GM19438 (cell line): ENCODE measurements around the gene SLC44A5.
"Not testable (repeated sequence)": the region's sequence is repeated elsewhere in the genome, so short reads cannot be mapped to it uniquely, and the experiment has no call there.

Experiments used
- ATAC-seq: cut with Tn5 transposase; IDR thresholded peaks from one replicate; pipeline ENCODE4 v1.9.1; 2021; ENCODE audit warnings: low read depth; ENCODE audit not compliant: unreplicated experiment

Gene SLC44A5

DNA sequence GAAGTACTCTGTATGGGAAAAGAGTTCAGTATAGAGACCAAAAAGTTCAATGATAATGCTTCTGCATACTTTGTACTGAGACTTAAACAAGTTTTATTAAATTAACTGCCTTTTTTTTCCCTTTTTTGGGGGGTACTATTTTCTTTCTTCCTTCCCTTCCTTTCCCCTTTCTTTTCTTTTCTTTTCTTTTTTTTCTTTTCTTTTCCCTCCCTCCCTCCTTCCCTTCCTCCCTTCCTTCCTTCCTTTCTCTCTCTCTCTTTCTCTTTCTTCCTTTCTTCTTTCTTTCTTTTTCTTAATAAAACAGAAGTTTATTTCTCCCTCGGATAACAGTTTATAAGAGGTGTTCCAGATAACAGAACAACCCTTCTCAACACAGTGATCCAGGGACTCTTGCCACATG is 399.3 kb downstream of the SLC44A5 start:
- no peak for ATAC-seq

DNA sequence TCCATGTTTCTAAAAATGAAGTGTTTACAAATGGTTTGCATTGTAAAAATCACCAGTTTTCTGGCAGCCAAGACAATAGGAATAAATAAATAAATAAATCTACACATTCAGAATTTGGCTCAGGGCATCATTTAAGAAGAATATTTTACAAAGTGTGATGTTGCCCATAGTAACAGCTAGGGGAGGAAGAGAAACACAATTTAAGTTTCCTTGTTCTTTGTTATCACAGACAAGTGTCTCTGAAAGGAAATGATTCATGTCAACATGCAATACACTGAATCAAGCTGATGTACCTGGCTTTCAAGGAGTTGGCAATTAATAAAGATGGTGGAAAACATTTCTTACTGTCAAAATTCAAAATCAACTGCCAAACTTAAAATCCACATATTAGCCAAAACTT is 402.1 kb downstream of the SLC44A5 start:
- ATAC-seq = no peak

DNA sequence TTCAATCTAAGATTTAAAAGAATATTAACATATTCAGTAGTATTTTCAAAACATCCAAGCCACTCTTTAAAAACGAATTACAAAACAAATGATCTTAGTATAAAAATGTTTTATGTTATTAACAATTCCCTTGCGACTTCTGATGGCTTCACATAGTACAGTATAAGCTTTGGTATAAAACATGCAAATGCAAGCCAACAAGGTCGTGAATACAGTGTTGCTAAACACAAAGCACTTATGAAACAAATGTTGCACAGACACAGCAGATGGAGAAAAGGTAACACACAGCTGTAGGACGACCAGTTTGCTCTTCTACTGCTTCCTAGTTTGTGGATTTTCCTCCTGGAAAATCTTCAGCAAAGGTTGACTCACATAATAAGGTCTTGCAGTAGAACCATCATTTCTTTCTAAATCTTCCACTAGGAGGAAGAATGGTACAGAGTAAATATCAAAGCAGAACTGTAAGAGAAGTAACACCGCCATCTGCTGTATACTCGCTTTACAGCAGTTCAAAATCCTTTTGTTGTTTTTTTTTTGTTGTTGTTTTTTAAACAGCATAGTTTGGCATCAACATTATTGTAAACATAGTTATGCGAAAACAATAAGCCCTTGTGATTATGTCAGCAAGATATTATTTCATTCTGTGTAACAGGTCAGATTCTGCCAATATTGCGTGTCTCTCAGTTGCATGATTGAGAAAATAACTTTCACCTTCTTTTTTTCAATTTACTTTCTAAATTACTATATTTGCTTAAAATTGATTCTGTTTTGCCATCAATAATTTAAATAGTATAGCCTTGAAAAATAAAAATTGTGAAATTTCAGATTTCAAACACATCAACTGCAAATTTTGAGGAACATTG is 407.3 kb downstream of the SLC44A5 start:
- ATAC-seq = no peak

DNA sequence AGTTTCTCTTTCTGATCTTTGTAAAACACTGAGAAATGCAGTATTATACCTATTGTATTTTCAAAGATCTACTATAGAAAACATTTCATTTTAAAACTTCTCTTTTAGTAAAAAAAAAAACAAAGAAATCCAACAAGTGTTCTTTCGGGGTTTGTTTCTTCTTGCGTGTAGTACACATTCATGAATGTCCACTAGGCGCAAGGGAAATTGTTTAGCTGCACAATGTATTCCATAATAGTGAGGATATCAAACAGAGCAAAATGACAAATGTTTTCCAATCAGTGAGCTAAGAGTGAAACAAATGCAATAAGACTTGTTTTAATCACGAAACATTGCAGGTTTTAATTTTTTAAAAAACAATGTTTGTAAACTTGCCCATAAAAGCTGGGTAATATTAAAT is 408.2 kb downstream of the SLC44A5 start:
- no peak for ATAC-seq

DNA sequence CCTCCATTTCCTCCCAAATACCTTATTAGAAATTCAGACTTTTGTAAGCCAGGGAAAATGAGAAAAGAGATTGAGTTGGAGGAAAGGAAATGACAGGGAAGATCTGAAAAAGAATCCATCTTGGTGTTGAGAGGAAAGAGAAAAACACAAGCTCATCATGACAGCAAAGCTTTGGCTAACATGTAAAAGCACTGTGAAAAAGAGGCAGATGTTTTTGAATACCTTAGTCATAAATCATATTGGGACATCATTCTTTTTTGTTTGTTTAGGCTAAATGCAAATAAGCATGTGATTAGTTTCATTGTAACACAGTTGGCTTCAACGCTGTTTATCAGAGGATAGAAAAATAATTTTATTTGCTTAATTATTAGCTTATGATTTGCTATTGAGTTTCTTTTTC is 412.2 kb downstream of the SLC44A5 start:
- no peak for ATAC-seq

DNA sequence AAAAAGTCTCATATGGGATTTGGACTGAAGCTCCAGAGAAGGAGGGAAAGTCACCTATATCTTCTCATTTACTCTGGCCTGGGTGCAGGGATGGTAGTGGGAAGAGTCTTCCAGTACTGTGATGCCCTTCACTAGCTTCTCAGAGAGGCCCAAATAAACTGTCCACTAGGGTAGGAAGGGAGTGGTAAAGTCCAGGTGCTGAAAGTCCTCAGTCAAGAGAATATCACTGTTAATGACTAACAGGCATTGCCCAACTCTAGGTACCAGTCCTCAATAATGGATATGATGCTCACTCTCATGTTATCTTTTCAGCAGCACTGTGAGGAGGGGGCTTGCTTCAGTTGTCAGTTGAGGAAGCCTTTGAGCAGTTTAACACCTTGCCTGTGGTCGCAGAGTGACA is 412.8 kb downstream of the SLC44A5 start:
- ATAC-seq = no peak

DNA sequence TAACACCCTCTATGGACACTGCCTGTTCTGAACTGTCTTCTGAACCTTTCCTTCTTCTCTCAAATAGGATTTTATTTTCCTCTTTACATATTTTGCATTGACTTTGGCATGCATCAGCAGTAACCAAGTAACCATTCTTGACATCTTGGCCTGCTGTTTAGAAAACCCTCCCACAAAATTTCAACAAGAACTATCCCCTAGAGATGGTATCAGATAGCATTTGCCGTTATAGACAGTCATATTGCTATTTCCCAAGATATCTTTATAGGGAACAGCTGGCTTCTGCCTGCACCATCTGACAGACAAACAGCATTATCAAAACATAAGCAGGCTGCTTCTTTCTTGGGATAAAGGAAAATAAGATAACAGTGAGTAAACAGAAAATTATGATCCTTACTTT is 422.0 kb downstream of the SLC44A5 start:
- ATAC-seq = no peak

DNA sequence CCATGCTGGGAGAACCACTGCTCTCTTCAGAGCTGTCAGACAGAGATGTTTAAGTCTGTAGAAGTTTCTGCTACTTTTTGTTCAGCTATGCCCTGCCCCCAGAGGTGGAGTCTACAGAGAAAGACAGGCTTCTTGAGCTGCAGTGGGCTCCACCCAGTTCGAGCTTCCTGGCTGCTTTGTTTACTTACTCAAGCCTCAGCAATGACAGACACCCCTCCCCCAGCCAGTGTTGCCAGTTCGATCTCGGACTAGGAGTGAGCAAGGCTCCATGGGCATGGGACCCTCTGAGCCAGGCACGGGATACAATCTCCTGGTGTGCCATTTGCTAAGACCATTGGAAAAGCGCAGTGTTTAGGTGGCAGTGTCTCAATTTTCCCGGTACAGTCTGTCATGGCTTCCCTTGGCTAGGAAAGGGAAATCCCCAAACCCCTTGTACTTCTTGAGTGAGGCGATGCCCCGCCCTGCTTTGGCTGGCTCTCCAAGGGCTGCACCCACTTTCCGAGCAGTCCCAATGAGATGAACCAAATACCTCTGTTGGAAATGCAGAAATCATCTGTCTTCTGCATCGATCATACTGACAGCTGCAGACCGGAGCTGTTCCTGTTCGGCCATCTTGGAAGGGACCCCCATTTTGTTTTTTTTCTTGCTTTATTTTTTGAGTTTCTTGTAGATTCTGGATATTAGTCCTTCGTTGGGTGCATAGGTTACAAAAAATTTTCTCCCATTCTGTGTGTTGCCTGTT is 429.5 kb downstream of the SLC44A5 start:
- ATAC-seq = not testable (repeated sequence)

DNA sequence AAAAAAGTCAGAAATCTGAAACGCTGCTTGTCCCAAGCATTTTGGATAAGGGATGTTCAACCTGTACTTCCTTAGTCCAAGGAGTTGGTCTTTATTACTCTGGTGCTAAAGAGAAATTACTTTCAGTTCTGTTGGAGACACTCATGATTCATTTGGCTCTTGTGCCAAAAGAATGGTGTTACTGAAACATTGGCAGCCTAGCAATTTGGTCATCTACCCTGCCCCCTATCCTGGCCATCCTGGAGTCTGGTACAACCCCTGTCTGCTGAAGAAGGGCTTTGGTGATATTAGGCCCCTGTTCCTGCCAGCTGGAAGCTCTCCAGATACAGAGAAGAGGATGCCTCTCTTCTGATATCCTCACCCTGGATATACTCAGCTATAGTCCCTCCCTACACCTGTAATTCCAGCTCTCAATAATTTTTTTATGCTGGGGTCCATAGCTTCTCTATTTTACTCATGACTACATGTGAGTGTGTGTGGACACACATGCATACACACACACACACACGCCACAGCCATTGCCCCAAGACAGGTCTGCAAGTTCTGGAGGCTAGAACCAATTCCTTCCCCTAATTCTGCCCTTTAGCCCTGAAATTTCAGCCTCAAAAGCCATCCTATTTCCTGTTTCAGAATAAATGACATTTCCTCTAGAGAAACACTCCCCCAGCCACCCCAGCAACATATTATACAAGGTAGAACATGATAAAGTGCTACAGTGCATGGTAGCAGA is 436.7 kb downstream of the SLC44A5 start:
- ATAC-seq = no peak

GRCh38 chr1:75172556-75172955 is 438.4 kb downstream of the SLC44A5 start:
- ATAC-seq = no peak

DNA sequence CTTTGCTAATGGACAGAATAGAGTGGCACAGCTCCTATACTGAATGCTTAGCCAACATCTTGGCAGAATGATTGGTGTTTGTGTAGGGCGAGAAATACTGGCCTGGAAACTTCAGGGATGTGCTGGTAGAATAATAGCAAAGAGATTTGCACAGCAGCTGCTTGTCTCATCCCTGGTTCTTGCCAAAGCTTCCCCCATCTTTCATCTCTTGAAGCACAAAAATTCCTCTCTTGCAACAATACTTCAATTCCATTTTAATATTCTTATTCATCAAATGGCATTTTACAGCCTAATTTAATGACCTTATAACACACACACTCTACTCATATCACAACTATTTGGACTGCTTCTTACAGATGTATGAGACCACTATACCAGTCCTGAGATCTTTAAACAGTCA is 439.0 kb downstream of the SLC44A5 start:
- ATAC-seq = no peak

DNA sequence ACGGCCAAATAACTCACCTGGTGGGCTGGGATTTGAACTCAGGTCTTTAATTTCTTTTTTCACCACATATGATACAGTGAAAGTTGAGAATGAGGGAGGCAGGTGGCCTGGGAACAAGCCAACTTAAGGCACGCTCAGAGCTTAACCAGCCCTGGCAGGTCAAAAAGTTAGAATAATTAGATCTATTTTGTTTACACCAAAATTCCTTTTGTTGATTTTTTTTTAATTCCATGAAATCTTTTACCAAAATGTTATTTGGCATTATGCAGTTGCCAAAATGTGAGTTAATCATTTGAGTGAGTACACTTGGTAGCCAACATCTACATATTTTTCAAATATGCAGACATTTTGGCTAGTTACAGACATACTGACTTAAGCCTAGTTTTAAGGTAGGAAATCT is 439.9 kb downstream of the SLC44A5 start:
- ATAC-seq = no peak

DNA sequence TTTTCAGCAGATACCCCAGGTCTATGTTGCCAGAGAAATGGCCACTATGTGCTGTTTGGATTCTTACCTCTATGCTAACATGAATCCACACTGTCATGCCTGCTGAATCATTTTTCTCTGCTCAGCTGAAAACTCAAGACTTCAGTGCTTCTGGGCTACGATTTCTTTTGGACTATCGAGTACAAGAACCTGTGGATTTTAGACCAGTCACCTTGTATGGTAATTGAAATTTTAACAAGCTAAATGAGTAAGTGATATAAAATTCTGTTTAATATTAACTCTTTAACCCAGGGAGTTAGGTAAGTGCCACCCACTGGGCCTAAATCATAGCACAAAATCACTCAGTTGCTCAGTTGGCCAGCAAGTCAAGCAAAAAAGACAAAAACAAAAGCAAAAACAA is 440.9 kb downstream of the SLC44A5 start:
- no peak for ATAC-seq

DNA sequence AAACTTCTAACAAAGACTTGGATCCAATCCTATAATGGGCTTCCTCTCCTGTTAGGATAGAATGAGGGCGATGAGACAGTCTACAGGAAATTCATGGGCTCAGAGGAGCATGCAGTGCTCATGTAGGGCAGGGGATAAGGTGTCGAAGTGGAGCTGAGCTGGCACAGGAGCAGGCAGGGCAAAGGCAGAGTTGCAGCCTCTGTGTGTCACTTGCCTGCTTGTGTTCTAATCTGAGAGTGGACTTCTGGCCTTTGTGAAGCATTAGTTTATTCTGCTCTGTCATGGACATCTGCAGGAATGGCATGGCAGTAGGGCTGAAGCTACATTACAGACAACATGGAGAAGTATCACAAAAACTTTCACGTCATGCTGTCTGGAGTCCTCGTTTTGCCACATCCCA is 444.1 kb downstream of the SLC44A5 start:
- no peak for ATAC-seq

GRCh38 chr1:75165264-75165663 is 445.6 kb downstream of the SLC44A5 start:
- peak; percentile 68 for ATAC-seq

DNA sequence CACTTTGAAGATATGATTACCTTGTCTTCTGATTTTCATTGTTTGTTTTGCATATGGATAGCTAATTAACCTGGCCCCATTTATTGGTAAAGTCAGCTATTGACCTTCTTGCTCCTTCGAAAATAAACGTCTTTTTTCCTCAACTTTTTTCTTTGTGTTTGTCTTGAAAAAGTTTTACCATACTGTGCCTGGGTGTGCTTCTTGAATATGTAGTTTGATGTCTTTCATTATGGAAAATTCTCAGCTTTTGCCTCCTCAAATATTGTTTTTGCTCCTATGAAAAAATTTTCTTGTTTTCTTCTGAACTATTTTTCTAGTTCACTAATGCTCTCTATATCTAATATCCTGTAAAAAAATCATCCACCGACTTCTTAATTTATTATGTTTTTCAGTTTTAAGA is 451.8 kb downstream of the SLC44A5 start:
- ATAC-seq = no peak
